Kidney epithelial cell (primary cell): Measurements from ENCODE around the gene PRAMEF10. TPM values are rescaled to one million over a fixed set of nuclear protein-coding genes. Genes with fewer than 3 reads are reported as not detected.
"Not testable (repeated sequence)": the region's sequence is repeated elsewhere in the genome, so short reads cannot be mapped to it uniquely, and the experiment has no call there.

Experiments
- DNase-seq: peaks from one replicate; pipeline ENCODE4 v3.0.0-alpha.2; 2010; ENCODE audit warnings: low read depth
- H3K27me3 ChIP-seq: 2 replicates; pipeline ENCODE4 v1.6.0; 2011; ENCODE audit warnings: low read length; ENCODE audit not compliant: control insufficient read depth, insufficient read depth
- H3K36me3 ChIP-seq: 2 replicates; pipeline ENCODE4 v1.5.1; 2011; ENCODE audit warnings: low read length; ENCODE audit not compliant: control insufficient read depth, insufficient read depth
- H3K4me3 ChIP-seq: 2 replicates; pipeline ENCODE4 v1.5.1; 2011; ENCODE audit warnings: low read depth, mild to moderate bottlenecking, control low read depth, low read length
- total RNA-seq: library from RNA; depleted of rRNA; stranded (reverse); fragments of >200 nt; gene quantifications from 2 replicates; pipeline ENCODE4 v1.2.3, GENCODE V29; 2015
- TF ChIP-seq, protein P1 (sequence below): IDR thresholded peaks from 2 replicates; pipeline ENCODE4 v1.5.1; 2011; ENCODE audit warnings: mild to moderate bottlenecking, moderate library complexity, low read length, control low read depth, inconsistent platforms; ENCODE audit not compliant: insufficient read depth, poor library complexity, severe bottlenecking

The PRAMEF10 gene
- total RNA-seq, 1 donor from 2014 or later = not detected

DNA sequence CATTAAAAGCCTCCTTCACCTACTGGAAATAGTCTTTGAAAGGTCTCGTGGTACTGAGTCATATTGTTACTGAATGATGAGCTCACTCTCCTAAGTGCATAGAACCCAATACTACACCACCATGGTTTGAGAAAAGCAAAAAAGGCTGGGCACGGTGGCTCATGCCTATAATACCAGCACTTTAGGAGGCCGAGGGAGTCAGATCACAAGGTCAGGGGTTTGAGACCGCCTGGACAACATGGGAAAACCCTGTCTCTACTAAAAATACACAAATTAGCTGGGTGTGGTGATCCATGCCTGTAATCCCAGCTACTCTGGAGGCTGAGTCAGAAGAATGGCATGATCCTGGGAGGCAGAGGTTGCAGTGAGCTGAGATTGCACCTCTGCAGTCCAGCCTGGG, 46.3 kb downstream of the PRAMEF10 start:
- H3K4me3 ChIP-seq = no peak overlapping the region
- no peaks in the 10 kb centered on the region for H3K36me3 ChIP-seq
- DNase-seq = no peak
- no peaks in the 10 kb centered on the region for H3K27me3 ChIP-seq
- TF ChIP-seq, protein P1, sequence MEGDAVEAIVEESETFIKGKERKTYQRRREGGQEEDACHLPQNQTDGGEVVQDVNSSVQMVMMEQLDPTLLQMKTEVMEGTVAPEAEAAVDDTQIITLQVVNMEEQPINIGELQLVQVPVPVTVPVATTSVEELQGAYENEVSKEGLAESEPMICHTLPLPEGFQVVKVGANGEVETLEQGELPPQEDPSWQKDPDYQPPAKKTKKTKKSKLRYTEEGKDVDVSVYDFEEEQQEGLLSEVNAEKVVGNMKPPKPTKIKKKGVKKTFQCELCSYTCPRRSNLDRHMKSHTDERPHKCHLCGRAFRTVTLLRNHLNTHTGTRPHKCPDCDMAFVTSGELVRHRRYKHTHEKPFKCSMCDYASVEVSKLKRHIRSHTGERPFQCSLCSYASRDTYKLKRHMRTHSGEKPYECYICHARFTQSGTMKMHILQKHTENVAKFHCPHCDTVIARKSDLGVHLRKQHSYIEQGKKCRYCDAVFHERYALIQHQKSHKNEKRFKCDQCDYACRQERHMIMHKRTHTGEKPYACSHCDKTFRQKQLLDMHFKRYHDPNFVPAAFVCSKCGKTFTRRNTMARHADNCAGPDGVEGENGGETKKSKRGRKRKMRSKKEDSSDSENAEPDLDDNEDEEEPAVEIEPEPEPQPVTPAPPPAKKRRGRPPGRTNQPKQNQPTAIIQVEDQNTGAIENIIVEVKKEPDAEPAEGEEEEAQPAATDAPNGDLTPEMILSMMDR = no peak

DNA sequence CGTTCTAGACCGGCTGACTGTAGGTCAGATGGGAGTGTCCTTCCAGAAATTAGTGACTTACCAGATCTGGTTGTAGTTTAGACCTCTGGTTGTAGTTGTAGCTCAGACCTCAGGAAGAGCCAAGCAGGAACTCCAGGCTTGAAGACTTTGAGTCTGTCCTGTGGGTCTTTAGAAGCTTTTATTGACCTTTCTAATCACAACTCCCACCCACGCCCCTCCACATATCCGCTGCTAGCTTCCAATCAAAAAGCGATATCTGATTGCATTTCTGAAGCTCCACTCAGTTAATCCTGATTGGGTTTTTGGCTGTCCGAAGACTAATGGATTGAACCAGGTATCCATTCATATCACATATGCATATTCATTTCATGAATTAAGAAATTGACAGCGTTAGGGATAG, 49.5 kb downstream of the PRAMEF10 start, which contains the start of gene HNRNPCL1:
Gene HNRNPCL1 (minus strand): TSS at position 101 of the 400 bp plus-strand sequence. CDS start 431 bp downstream, outside the sequence.
- not testable (repeated sequence) for H3K4me3 ChIP-seq, DNase-seq, H3K27me3 ChIP-seq, H3K36me3 ChIP-seq

Other genes starting within 250 kb of the PRAMEF10 start
- gene AADACL3, start 182.2 kb downstream of the PRAMEF10 start, total RNA-seq = not detected in 2 replicates
- gene CFAP107, start 152.1 kb downstream of the PRAMEF10 start, total RNA-seq = not detected in 2 replicates
- 0.21 TPM in 1 of 2 replicates, not detected in the other for gene PRAMEF12, start 124.5 kb downstream of the PRAMEF10 start, total RNA-seq
- not detected in 2 replicates for gene PRAMEF1, start 106.9 kb downstream of the PRAMEF10 start, total RNA-seq
- not detected in 2 replicates for gene PRAMEF11, start 66.9 kb downstream of the PRAMEF10 start, total RNA-seq
- not detected in 2 replicates for gene HNRNPCL1, start 49.5 kb downstream of the PRAMEF10 start, total RNA-seq
- gene PRAMEF2, start 41.2 kb downstream of the PRAMEF10 start, total RNA-seq = not detected in 2 replicates
- gene PRAMEF4, start 12.1 kb downstream of the PRAMEF10 start, total RNA-seq = not detected in 2 replicates
- 0.08 TPM in 1 of 2 replicates, not detected in the other for gene PRAMEF7, start 18.3 kb upstream of the PRAMEF10 start, total RNA-seq
- gene PRAMEF6, start 49.3 kb upstream of the PRAMEF10 start, total RNA-seq = not detected in 2 replicates
- not detected in 2 replicates for gene PRAMEF27, start 158.3 kb upstream of the PRAMEF10 start, total RNA-seq
- not detected in 2 replicates for gene HNRNPCL3, start 162.5 kb upstream of the PRAMEF10 start, total RNA-seq
- not detected in 2 replicates for gene PRAMEF25, start 172.5 kb upstream of the PRAMEF10 start, total RNA-seq
- gene HNRNPCL2, start 218.6 kb upstream of the PRAMEF10 start, total RNA-seq = not detected in 2 replicates